Medulla oblongata (tissue), 1 donor: ENCODE data around the gene CADM2.
"Not testable (repeated sequence)": the region's sequence is repeated elsewhere in the genome, so short reads cannot be mapped to it uniquely, and the experiment has no call there.

Experiments
- DNase-seq: peaks from one replicate; pipeline ENCODE4 v3.0.0-alpha.2; 2015; ENCODE audit errors: extremely low spot score

CADM2 gene

DNA sequence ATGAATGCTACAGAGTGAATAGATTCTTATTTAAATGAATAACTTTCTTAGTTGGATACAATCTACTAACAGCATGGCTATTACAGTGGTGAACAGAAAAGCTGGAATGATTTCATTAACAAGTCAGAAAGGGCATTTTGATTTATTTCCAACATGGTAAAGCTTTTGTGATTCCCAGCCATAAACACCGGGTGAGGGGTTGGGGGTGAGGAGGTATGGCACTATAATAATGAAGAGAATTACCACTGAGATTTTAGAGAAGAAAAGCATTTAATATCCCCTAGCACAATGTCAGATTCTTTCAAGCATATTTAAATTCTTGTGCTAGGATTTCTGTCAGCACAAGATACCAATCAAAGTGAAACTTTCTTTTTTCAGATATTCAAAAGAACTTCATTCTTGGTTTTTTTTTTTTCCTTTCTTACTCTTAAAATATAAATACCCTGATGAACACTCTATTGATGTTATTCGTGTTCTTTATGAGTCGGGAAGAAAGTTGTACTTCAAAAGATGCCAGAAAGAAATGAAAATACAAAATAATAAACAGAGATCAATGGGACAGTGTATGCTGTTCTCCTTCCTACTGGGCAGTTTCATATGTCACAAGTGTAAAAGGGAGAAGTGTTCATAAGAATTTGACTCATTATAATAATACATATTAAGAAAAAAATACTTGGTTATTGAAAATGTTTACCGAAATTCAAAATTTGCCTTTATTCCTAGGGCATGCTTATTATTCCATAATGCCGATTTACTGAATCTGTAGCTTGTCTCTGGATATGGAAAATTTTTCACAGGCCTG, 522.8 kb downstream of the CADM2 start:
- no peak for DNase-seq

DNA sequence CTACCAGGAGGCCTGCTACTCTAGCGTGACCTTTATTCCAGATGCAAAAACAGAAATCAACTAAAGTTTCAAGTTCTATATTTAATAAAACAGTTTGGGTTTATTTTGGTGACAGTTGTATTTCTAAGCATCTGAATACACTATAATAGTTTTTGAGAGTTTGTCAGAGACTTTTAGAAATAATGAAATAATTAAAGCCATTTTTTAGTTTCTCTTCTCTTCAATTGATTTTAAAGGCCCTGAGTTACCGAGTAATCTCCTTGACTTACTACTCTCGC, 523.4 kb downstream of the CADM2 start:
- DNase-seq, result peak; percentile 28

DNA sequence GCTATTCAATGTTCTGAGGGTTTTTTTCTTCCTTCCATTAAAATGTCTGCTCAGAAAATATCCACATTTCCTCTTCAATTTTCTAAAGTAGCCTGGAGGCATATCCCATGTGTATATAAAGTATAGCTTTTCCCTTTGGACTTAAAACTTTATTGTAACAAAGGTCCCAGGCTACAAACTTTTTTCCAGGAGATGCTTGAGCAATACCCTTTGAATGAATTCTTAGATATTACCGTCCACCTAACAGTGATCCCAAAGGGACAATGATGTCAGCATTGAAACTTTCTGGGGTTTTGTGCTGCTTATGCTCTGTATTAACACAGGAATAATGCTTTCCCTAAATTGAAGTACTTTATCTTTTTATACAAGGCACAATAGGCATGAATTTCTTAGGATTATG, 525.2 kb downstream of the CADM2 start:
- DNase-seq, result no peak

DNA sequence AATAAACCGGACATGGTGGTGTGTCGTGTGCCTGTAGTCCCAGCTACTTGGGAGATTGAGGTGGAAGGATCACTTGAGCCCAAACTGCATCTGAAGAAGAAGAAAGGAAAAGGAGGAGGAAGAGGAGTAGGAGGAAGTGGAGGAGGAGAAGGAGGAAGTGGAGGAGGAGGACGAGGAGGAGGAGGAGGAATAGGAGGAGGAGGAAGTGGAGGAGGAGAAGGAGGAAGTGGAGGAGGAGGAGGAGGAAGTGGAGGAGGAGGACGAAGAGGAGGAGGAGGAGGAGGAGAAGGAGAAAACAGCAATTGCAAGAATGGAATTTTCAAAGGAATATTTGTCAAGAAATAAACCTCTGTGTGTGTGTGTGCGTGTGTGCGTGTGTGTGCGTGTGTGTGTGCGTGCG, 528.6 kb downstream of the CADM2 start:
- DNase-seq, result no peak

DNA sequence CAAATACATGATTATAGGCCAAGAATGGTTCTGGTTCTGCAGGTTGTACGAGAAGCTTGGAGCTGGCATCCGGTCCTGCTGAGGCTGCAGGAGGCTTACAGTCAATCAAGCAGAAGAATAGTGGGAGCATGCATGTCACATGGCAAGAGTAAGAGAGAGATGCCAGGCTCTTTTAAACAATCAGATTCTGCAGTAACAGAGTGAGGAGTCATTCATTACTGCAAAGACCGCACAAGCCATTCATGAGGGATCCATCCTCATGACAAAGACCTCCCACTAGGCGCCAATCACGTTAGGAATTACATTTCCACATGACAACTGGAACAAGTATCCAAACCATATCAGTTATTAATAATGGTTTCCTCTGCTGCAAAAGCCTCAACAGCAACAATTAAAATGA, 536.8 kb downstream of the CADM2 start:
- DNase-seq, result no peak

DNA sequence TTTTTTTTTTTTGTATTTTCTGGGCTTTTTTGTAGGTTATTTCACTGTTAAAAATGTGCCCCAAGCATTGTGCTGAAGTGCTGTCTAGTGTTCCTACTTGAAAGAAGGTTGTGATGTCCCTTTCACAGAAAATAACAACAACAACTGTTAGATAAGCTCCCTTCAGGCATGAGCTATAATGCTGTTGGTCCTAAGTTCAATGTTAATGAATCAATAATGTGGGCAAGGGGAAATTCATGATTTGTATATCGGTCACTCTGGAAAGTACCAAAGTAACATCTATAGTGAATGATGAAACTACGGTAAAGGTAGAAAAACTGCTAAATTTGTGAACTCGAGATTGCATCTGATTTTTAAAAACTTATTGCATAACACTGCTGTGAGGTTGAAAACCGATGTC, 539.4 kb downstream of the CADM2 start:
- DNase-seq, result no peak

DNA sequence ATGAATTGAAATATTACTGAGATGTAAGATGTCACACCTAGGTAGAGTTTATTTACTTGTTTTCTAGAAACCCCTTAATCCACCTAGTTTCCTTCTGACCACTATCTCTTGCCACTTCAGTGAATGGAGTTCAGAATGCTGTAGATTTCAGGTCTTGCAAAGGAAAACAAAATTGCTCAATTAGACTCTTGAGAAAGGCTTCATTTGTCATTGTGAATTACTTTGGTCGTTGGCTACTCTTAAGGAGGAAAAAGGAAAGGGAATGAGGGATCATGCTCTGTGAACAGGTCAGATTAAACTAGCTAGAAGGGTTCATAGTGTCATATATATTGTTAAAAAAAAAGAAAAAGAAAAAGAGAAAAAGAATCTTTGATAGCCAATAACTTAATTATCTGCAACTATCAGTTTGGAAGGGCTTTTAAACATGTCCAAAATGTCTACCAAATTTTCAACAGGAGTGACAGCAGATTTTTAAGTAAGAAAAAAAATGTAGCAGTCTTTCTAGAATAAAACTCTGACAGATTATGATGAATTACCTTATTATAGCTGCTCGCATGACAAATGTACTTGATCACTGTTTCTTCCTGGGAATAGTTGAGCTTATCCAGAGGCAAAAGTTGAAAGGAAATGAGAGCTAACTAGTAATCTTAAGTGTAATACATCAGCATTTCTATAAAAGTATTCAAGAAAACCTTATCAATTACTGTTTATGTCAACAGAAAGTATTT, 543.5 kb downstream of the CADM2 start:
- no peak for DNase-seq

DNA sequence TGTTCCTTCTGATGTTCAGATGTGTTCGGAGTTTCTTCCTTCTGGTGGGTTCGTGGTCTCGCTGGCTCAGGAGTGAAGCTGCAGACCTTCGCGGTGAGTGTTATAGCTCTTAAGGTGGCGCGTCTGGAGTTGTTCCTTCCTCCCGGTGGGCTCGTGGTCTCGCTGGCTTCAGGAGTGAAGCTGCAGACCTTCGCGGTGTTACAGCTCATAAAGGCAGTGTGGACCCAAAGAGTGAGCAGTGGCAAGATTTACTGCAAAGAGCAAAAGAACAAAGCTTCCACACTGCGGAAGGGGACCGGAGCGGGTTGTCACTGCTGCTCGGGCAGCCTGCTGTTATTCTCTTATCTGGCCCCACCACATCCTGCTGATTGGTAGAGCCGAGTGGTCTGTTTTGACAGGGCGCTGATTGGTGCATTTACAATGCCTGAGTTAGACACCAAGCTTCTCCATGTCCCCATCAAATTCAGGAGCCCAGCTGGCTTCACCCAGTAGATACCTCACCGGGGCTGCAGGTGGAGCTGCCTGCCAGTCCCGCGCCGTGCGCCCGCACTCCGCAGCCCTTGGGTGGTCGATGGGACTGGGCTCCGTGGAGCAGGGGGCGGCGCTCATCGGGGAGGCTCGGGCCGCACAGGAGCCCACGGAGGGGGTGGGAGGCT, 545.5 kb downstream of the CADM2 start:
- not testable (repeated sequence) for DNase-seq

DNA sequence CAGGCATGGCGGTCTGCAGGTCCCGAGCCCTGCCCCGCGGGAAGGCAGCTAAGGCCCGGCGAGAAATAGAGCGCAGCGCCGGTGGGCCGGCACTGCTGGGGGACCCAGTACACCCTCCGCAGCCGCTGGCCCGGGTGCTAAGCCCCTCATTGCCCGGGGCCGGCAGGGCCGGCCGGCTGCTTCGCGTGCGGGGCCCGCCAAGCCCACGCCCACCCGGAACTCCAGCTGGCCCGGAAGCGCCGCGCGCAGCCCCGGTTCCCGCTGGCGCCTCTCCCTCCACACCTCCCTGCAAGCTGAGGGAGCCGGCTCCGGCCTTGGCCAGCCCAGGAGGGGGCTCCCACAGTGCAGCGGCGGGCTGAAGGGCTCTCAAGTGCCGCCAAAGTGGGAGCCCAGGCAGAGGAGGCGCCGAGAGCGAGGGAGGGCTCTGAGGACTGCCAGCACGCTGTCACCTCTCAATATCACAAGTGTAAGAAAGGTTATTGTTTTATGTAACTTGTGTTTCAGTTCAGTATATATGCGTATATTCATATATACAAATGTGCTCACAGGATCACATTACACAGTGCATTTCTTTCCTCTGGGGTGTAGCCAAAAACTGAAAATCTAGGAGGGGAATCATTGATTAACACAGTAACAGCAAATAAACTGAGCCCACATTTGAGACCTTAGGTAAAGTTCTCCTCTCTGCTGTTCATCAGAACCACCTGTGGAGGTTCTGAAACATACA, 546.2 kb downstream of the CADM2 start:
- not testable (repeated sequence) for DNase-seq

DNA sequence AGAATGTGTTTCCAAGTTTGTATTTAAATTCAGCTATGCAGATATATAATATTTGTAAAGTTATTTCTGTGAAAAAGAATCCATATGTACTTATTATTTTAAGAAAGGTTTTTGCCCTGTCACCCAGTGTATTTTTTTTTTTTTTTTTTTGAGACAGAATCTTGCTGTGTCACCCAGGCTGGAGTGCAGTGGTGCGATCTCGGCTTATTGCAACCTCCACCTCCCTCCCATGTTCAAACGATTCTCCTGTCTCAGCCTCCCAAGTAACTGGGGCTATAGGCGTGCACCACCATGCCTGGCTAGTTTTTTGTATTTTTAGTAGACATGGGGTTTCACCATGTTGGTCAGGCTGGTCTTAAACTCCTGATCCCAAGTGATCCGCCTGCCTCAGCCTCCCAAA, 548.3 kb downstream of the CADM2 start:
- DNase-seq, result not testable (repeated sequence)

DNA sequence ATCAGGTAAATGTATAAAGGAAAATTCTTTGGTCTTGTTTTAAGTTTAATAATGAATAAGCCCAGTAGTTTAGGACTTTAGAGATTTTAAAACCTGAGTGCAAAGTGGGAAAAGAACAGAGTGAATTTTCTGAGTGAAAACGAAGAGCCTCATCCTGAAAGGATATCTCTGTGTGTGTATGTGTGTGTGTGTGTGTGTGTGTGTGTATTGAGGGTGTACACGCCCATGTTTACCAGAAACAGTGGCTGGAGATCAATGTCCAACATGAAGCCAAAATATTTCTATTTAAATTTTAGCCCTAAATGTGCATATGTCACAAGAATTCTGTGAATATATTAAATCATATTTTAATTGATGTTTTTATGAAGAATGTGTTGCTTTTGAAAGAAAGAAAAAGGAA, 549.9 kb downstream of the CADM2 start:
- DNase-seq, result no peak

DNA sequence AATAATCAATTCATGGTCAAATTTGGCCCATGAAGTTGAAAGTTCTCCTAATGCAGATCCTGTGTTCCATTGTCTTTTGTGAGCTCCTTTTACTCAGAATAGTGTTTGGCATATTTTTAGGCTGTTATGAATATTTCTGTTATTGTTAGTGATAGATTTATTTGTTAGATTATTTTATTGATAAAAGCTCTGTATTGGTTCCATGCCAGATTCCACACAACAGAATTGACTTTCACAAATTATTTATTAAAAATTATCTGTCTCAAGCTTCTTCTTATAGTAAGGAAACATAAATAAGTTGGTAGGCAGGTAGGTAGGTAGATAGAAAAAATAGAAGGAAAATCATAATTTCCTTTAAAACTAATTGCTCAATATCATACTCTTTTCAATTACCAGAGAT, 557.4 kb downstream of the CADM2 start:
- DNase-seq, result no peak

DNA sequence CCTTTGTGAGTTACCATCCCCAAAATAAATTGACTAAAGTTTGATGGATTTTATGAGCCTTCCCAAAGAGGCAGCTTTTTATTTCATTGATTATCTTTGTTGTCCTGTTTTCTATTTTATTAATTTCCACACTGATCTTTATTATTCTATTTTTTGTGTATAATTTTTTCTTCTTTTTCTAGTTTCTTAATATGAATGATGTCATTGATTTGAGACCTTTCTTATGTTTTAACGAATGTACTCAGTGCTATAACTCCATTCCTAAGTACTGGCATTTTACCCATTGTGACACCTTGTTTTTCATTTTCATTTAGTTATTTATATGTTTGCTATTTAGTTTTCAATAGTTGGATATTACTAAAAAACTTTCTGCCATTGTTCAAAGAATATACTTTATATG, 565.3 kb downstream of the CADM2 start:
- no peak for DNase-seq

DNA sequence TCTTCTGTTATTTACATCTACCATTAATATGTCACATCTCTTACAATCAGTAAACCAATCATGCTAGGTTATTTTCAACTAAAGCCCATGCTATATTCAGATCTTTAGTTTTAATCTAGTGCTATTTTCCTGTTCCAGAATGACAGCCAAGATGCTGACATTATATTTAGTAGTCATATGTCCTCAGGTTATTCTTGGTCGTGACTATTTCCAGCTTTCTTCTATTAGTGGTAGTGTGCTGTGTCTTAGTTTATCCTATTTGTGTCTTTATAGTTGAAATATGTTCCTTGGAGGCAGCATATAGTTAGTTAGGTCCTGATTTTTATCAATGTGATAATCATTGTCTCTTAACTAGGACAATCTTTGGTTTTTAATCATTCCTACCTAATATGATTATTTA, 566.5 kb downstream of the CADM2 start:
- DNase-seq, result no peak

DNA sequence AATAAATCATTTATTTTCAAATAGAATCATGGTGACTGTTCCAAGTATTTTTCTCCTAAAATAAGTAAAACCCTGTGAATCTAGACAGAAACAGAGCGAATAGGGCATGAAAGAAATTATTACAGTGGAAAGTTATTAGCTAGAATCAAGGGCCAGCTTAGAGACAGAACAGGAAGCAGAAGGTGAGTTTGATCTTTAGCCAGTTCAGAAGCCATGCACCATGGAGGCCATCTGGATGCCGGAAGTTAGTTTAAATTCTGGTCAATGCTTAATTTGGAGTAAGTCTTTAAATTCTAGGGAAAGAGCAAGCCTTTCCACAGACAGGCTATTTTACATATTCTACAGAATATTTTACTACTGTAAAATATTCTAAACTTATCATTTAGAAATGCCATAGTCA, 574.8 kb downstream of the CADM2 start:
- no peak for DNase-seq

DNA sequence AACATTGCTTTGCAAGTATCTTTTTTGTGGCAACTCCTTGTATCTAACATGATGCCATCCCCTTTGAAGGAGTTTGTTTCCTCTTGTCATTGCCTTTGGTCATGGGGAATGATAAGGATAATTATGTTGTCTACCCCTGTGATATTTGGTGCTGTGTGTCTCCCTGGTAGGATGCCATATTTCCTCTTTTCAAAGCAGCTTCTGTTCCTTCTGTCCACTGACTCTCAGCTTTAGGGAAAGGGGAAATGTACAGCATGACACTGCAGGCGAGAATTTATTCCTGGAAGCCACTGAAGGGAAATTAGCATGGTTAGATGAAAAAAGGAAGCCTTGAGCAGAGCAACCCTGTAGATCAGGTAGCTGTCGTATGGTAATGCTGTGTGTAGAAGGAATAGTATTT, 576.7 kb downstream of the CADM2 start:
- peak; percentile 77 for DNase-seq

DNA sequence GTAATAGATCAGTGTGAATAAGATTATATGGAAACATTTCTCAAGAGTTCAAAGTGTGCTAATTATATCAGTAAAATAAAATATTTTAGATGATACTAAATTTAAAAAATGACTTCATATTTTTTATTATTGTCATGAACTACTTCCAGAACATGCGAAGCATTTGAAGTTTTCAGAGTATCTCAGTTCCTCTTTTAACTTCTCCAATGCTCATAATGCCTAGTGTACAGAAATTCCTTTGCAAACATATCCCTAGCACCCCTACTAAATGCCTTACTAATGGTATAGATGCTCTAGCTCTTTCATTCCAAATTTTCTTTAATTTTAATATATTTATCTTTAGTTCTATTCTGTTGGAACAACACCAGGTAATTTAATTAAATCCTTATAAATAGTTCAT, 580.4 kb downstream of the CADM2 start:
- DNase-seq, result no peak

DNA sequence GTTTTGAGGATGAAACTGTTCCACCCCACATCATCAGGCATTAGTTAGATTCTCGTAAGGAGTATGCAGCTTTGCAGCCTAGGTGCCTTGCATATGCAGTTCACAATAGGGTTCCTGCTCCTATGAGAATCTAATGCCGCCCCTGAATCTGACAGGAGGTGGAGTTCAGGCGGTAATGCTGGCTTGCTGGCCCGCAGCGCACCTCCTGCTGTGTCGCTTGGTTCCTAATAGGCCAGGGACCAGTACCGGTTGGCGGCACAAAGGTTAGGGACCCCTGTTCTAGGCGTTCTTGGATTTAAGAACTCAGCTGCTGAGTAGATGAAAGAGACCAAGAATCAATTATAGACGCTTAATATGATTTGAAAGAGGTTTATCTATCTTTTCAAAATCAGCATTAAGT, 595.4 kb downstream of the CADM2 start:
- DNase-seq, result no peak

DNA sequence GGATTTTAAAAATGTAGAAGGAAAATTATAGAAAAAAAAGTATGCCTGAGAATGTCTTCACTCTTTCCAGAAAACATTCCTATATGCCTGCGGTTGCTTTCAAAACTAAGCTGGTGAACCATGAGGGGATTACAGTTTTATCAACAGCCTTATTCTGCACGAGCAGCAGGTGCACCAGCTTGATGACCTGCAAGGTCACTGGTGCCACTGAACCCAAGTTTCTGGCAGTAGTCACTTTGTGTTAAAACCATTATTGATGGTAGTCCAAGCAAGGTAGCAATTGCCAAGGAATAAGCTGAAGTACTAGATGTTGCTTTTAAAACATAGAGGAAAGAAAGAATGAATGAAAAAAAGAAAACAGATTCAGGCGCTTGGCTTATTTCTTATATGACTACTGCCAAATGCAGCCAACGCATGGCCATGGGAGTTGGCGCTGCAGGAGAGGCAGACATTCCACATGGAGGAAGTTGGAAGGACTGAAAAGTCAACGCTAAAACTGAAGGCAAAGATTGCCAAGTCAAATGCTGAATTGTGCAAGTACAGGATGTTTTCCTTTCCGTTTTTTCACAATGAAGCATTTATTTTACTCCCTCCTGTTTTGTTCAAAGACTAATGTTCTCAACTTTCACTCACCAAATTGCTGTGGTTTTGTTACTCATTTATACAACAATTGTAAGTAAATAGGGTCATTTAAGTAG, 601.4 kb downstream of the CADM2 start:
- peak; percentile 55 for DNase-seq

DNA sequence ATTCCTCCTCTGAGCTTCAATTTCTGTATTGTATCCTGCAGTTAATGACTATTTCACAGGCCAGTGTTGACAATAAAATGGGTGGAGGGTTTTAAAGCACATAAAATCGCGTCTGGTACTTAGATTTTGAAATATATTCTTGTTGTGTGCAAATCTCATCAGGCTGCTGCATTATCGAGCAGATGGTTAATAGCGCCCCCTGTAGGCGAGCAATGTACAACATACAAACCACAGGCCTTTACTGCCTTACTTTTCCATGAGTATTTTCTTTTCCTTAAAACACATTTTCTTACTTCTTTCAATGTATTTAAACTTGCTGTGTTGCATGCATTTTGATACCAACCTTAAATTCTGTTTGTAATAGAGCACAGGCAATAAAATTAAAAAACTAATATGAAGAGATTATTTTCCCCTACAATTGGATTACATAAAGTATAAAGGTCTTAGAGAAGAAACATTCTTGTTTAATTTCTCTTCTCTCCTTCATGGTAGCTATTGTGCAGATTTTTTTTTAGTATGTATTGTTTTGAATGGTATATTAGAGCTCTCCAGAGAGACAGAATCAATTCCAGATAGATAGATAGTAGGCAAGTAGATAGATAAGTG, 608.4 kb downstream of the CADM2 start:
- peak; percentile 69 for DNase-seq

DNA sequence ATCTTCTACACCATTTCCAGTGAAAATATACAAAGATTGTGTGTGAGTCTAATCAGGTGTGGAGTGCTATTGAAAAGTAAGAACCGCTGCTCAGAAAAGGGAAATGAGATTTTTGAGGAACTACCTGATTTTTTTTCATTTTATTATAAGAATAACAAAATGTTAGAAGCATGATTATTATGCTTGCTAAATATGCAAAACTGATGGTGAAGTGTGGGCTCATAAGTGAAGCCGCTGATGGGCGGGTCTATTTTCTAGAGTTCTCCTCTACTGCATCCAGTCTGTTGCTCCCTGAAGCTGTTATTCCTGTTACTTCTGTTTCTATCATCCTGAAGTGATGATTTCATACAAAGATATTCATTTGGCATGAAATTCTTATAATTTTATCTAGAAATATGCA, 612.0 kb downstream of the CADM2 start:
- DNase-seq, result no peak
